CD14-positive monocyte (primary cell): ENCODE data around the gene B3GNT7. TPM values are rescaled to one million over a fixed set of nuclear protein-coding genes. Genes with fewer than 3 reads are reported as not detected.
A peak's percentile ranks its signal among the peaks of the same experiment; 100 is the strongest.
"Not testable (repeated sequence)": the region's sequence is repeated elsewhere in the genome, so short reads cannot be mapped to it uniquely, and the experiment has no call there.

ENCODE experiments used
- DNase-seq, 3 donors: peaks; one replicate each; pipeline ENCODE4 v3.0.0-alpha.2; 2011 to 2022
- H2AFZ ChIP-seq: 2 replicates; pipeline ENCODE4 v1.6.0; 2012; ENCODE audit warnings: mild to moderate bottlenecking, low read depth, low read length, inconsistent platforms; ENCODE audit not compliant: insufficient read depth, poor library complexity, severe bottlenecking
- H3K27ac ChIP-seq, 2 donors: 1 replicate in 1 of 2; 2 replicates in 1 of 2; pipeline ENCODE4 v1.5.1; 2012 to 2013; ENCODE audit warnings: low read length in 2 of 2, control low read depth in 1 of 2, inconsistent platforms in 1 of 2, low read depth in 1 of 2, mild to moderate bottlenecking in 1 of 2
- H3K27me3 ChIP-seq, 2 donors: one replicate each; pipeline versions ENCODE4 v1.6.0 to v1.6.1; 2011 to 2013; ENCODE audit warnings: low read length in 2 of 2; ENCODE audit not compliant: control insufficient read depth in 2 of 2, insufficient read depth in 2 of 2
- H3K36me3 ChIP-seq, 2 donors: replicated peaks in 1 of 2; 1 replicate in 1 of 2; 2 replicates in 1 of 2; pipeline versions ENCODE4 v1.5.1 to v1.6.1; 2012 to 2013; ENCODE audit warnings: low read length in 2 of 2, control low read depth in 1 of 2, inconsistent platforms in 1 of 2, mild to moderate bottlenecking in 1 of 2; ENCODE audit not compliant: insufficient read depth in 2 of 2, control insufficient read depth in 1 of 2
- H3K4me1 ChIP-seq, 2 donors: 1 replicate in 1 of 2; 2 replicates in 1 of 2; pipeline versions ENCODE4 v1.5.1 to v1.6.1; 2012 to 2013; ENCODE audit warnings: low read length in 2 of 2, control low read depth in 1 of 2, inconsistent platforms in 1 of 2, mild to moderate bottlenecking in 1 of 2, moderate library complexity in 1 of 2; ENCODE audit not compliant: insufficient read depth in 2 of 2, control insufficient read depth in 1 of 2
- H3K4me2 ChIP-seq: replicated peaks from 2 replicates; pipeline ENCODE3; 2012; ENCODE audit warnings: low read length, moderate library complexity, mild to moderate bottlenecking; ENCODE audit not compliant: poor library complexity, severe bottlenecking; ENCODE audit errors: extremely low read depth
- H3K4me3 ChIP-seq, 3 experiments: fragments of 200-600 bp in 1 of 3; sonication (generic) in 1 of 3; replicated peaks in 1 of 3; 1 replicate in 2 of 3; 2 replicates in 1 of 3; pipeline ENCODE4 v1.5.1; 2011 to 2013; ENCODE audit warnings: low read length in 3 of 3, mild to moderate bottlenecking in 3 of 3, control low read depth in 2 of 3, low read depth in 2 of 3, inconsistent platforms in 1 of 3, moderate library complexity in 1 of 3
- H3K79me2 ChIP-seq: 2 replicates; pipeline ENCODE4 v1.6.0; 2012; ENCODE audit warnings: mild to moderate bottlenecking, control low read depth, inconsistent platforms, low read length, moderate library complexity; ENCODE audit not compliant: insufficient read depth
- H3K9ac ChIP-seq: 2 replicates; pipeline ENCODE4 v1.6.0; 2017; ENCODE audit warnings: low read length, mild to moderate bottlenecking; ENCODE audit not compliant: insufficient read depth, poor library complexity, severe bottlenecking
- H3K9me3 ChIP-seq, 2 donors: replicated peaks in 1 of 2; 1 replicate in 1 of 2; 2 replicates in 1 of 2; pipeline versions ENCODE4 v1.5.1 to v1.6.1; 2012 to 2013; ENCODE audit warnings: low read length in 2 of 2, control low read depth in 1 of 2; ENCODE audit not compliant: control insufficient read depth in 1 of 2, insufficient read depth in 1 of 2
- H4K20me1 ChIP-seq: 2 replicates; pipeline ENCODE4 v1.6.0; 2012; ENCODE audit warnings: mild to moderate bottlenecking, low read length, control low read depth, moderate library complexity; ENCODE audit not compliant: insufficient read depth
- H3K27ac Mint-ChIP-seq, 7 donors: one replicate each; pipeline ENCODE4 v1.8.0; 2020; ENCODE audit warnings: mild to moderate bottlenecking in 7 of 7, mixed read lengths in 7 of 7, moderate library complexity in 6 of 7, inconsistent platforms in 2 of 7
- H3K27me3 Mint-ChIP-seq, 3 donors: one replicate each; pipeline ENCODE4 v1.8.0; 2021 to 2022; ENCODE audit warnings: low read depth in 3 of 3, mild to moderate bottlenecking in 3 of 3, mixed read lengths in 3 of 3, moderate library complexity in 3 of 3, inconsistent platforms in 1 of 3
- H3K36me3 Mint-ChIP-seq, 2 donors: one replicate each; pipeline ENCODE4 v1.8.0; 2020; ENCODE audit warnings: mixed read lengths in 2 of 2, inconsistent platforms in 1 of 2, mild to moderate bottlenecking in 1 of 2
- H3K4me1 Mint-ChIP-seq: one replicate; pipeline ENCODE4 v1.8.0; 2020; ENCODE audit warnings: mild to moderate bottlenecking, mixed read lengths
- H3K4me3 Mint-ChIP-seq, 2 donors: one replicate each; pipeline ENCODE4 v1.8.0; 2020; ENCODE audit warnings: mild to moderate bottlenecking in 2 of 2, mixed read lengths in 2 of 2, moderate library complexity in 1 of 2
- H3K9me3 Mint-ChIP-seq, 7 donors: one replicate each; pipeline ENCODE4 v1.8.0; 2020 to 2022; ENCODE audit warnings: mixed read lengths in 7 of 7, mild to moderate bottlenecking in 6 of 7, moderate library complexity in 6 of 7, inconsistent platforms in 2 of 7
- CTCF ChIP-seq: fragments of 200-600 bp; IDR thresholded peaks from one replicate; pipeline ENCODE4 v1.8.0; 2022; ENCODE audit warnings: antibody characterized with exemption, mild to moderate bottlenecking
- WGBS: methylation state at CpG from one replicate; pipeline ENCODE4 v1.1.5; 2013; ENCODE audit warnings: missing lambda C conversion rate; ENCODE audit not compliant: insufficient coverage; 5-methylcytosine and 5-hydroxymethylcytosine counted together
- intact Hi-C, 2 donors: fragments of 100-400 bp; cut with micrococcal nuclease; formaldehyde crosslinking; loops; one replicate each; pipeline versions ENCODE4 v1.15.0 to v1.15.1; 2023
- polyA plus RNA-seq, 3 donors: library from polyadenylated mRNA; depleted of rRNA in 1 of 3; unstranded in 2 of 3; stranded (reverse) in 1 of 3; fragments of 300-500 nt in 2 of 3; fragments of >200 nt in 1 of 3; fragmentation: Illumina TruSeq in 2 of 3; gene quantifications; 1 replicate in 2 of 3; 2 replicates in 1 of 3; pipeline ENCODE4 v1.2.3, GENCODE V29; 2012 to 2021

The B3GNT7 gene
- polyA plus RNA-seq, 3 donors = 0.05 TPM; not detected in 2

GRCh38 chr2:231348704-231349373 is 46.7 kb upstream of the B3GNT7 start:
- WGBS = 0% methylated on average over 2 of the region's 5 CpGs
- Histone ChIP-seq H3K27ac (no peak overlapping the region), H3K27me3 (no peaks in the 10 kb centered on the region), H3K79me2 (no peaks in the 10 kb centered on the region), H3K36me3 (no peaks in the 10 kb centered on the region), H3K9ac (no peak overlapping the region), H3K4me2 (no peak overlapping the region), H2AFZ (no peak overlapping the region), H4K20me1 (no peaks in the 10 kb centered on the region), H3K4me1 (peaks cover 6 to 9% of the 10 kb centered on the region in 2 donors), H3K4me3 (no peak overlapping the region), H3K9me3 (no peaks in the 10 kb centered on the region)
- H3K27me3 Mint-ChIP-seq = peaks cover 0 to 4% (median 2%) of the 10 kb centered on the region in 3 donors
- peak overlapping the region in 1 of 7 donors; percentile 18 for H3K27ac Mint-ChIP-seq
- intact Hi-C loops = no loop called here
- no peak for TF ChIP-seq CTCF
- H3K4me3 Mint-ChIP-seq = no peak overlapping the region
- H3K4me1 Mint-ChIP-seq = peaks cover 15% of the 10 kb centered on the region
- H3K36me3 Mint-ChIP-seq = no peaks in the 10 kb centered on the region
- H3K9me3 Mint-ChIP-seq = no peaks in the 10 kb centered on the region
- no peak for DNase-seq

- H3K4me2 ChIP-seq, intact Hi-C loops, H3K36me3 ChIP-seq, H3K27me3 Mint-ChIP-seq, H3K9me3 ChIP-seq, H3K4me3 Mint-ChIP-seq, H3K9ac ChIP-seq, H3K27ac ChIP-seq, H3K4me3 ChIP-seq, H2AFZ ChIP-seq, H3K36me3 Mint-ChIP-seq, H3K4me1 ChIP-seq, DNase-seq, H3K27me3 ChIP-seq, H3K27ac Mint-ChIP-seq, H3K9me3 Mint-ChIP-seq, H4K20me1 ChIP-seq, H3K79me2 ChIP-seq: not testable (repeated sequence)
- WGBS = 100% methylated on average over 3 of the region's 10 CpGs
- H3K4me1 Mint-ChIP-seq = peaks cover 15% of the 10 kb centered on the region
Observed at GRCh38 chr2:231349374-231349735, 46.2 kb upstream of the B3GNT7 start.
